K562 (cell line): Measurements from ENCODE around the gene MMP23B.

Experiments
- BACH1 ChIP-seq: fragments of 200-800 bp; sonication (Bioruptor generic); IDR thresholded peaks from 2 replicates; pipeline ENCODE4 v1.6.1; 2016; ENCODE audit warnings: missing genetic modification characterization, missing compliant biosample characterization
- ERF ChIP-seq: fragments of 450-650 bp; formaldehyde crosslinking; IDR thresholded peaks from 2 replicates; pipeline ENCODE4 v1.4.0; 2020; ENCODE audit warnings: mild to moderate bottlenecking, mixed read lengths
- FOSL1 ChIP-seq: fragments of 200-800 bp; sonication (Bioruptor generic); conservative IDR thresholded peaks from 2 replicates; pipeline ENCODE4 v1.6.1; 2016; ENCODE audit warnings: missing genetic modification characterization, missing compliant biosample characterization
- IFI16 ChIP-seq: fragments of 250-450 bp; sonication (Bioruptor Pico); IDR thresholded peaks from 2 replicates; pipeline ENCODE4 v2.1.2; 2022; ENCODE audit warnings: mild to moderate bottlenecking, inconsistent platforms
- JUNB ChIP-seq: fragments of 450-650 bp; formaldehyde crosslinking; conservative IDR thresholded peaks from 2 replicates; pipeline ENCODE4 v1.4.0; 2020; ENCODE audit warnings: mild to moderate bottlenecking
- MXD1 ChIP-seq: fragments of 250-450 bp; sonication (Bioruptor Pico); IDR thresholded peaks from 2 replicates; pipeline ENCODE4 v1.8.0; 2021; ENCODE audit warnings: borderline replicate concordance, mild to moderate bottlenecking, moderate library complexity; ENCODE audit not compliant: poor library complexity, severe bottlenecking
- PHF21A ChIP-seq: fragments of 450-650 bp; IDR thresholded peaks from 2 replicates; pipeline ENCODE4 v1.6.1; 2017; ENCODE audit warnings: low read depth, borderline replicate concordance
- POLR2A ChIP-seq: fragments of 450-650 bp; conservative IDR thresholded peaks from 2 replicates; pipeline ENCODE4 v1.6.1; 2016
- YY1 ChIP-seq, 3 experiments: IDR thresholded peaks; 2 replicates each; pipeline ENCODE4 v1.6.1; 2011; ENCODE audit warnings: low read length in 2 of 3, mild to moderate bottlenecking in 2 of 3, moderate library complexity in 2 of 3, borderline replicate concordance in 1 of 3, control low read depth in 1 of 3, low read depth in 1 of 3; ENCODE audit not compliant: insufficient read depth in 3 of 3, insufficient replicate concordance in 2 of 3, control insufficient read depth in 1 of 3, insufficient read length in 1 of 3; ENCODE audit errors: extremely low read depth in 1 of 3
- ZZZ3 ChIP-seq: fragments of 450-650 bp; IDR thresholded peaks from 2 replicates; pipeline ENCODE4 v1.6.1; 2016; ENCODE audit warnings: antibody characterized with exemption, mild to moderate bottlenecking, moderate library complexity
- TF ChIP-seq, protein P1 (sequence below), 3 experiments: IDR thresholded peaks in 2 of 3; conservative IDR thresholded peaks in 1 of 3; 2 replicates each; pipeline ENCODE4 v1.5.1; 2011 to 2012; ENCODE audit warnings: low read length in 3 of 3, mild to moderate bottlenecking in 3 of 3, control low read depth in 2 of 3, improper control_type of control experiment in 1 of 3, inconsistent platforms in 1 of 3, low read depth in 1 of 3, mixed read lengths in 1 of 3, moderate library complexity in 1 of 3; ENCODE audit not compliant: insufficient read depth in 2 of 3

GRCh38 chr1:1616045-1616790 is 15.8 kb upstream of the MMP23B start:
- TF ChIP-seq YY1 (IDR thresholded peaks at IDR 0.05; ENCODE audit: borderline replicate concordance in 1 of 3, control insufficient read depth in 1 of 3, extremely low read depth in 1 of 3, insufficient read depth in 3 of 3, insufficient read length in 1 of 3, insufficient replicate concordance in 2 of 3, low read depth in 1 of 3, low read length in 2 of 3), result no peak
- TF ChIP-seq, protein P1, sequence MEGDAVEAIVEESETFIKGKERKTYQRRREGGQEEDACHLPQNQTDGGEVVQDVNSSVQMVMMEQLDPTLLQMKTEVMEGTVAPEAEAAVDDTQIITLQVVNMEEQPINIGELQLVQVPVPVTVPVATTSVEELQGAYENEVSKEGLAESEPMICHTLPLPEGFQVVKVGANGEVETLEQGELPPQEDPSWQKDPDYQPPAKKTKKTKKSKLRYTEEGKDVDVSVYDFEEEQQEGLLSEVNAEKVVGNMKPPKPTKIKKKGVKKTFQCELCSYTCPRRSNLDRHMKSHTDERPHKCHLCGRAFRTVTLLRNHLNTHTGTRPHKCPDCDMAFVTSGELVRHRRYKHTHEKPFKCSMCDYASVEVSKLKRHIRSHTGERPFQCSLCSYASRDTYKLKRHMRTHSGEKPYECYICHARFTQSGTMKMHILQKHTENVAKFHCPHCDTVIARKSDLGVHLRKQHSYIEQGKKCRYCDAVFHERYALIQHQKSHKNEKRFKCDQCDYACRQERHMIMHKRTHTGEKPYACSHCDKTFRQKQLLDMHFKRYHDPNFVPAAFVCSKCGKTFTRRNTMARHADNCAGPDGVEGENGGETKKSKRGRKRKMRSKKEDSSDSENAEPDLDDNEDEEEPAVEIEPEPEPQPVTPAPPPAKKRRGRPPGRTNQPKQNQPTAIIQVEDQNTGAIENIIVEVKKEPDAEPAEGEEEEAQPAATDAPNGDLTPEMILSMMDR (IDR thresholded peaks at IDR 0.05 in 2 of 3, conservative IDR thresholded peaks at IDR 0.05 in 1 of 3; ENCODE audit: insufficient read depth in 2 of 3, low read depth in 1 of 3, low read length in 3 of 3), result no peak
- TF ChIP-seq POLR2A, result no peak
- no peak for TF ChIP-seq ERF
- no peak for TF ChIP-seq MXD1 (CRISPR knock-in tag)
- no peak for TF ChIP-seq IFI16 (CRISPR knock-in tag)
- TF ChIP-seq FOSL1 (tag), result no peak
- TF ChIP-seq JUNB, result no peak
- no peak for TF ChIP-seq ZZZ3
- TF ChIP-seq BACH1 (tag), result no peak
- no peak for TF ChIP-seq PHF21A
